Breast epithelium (tissue), 4 donors: Measurements from ENCODE around the gene SPDYE4. TPM values are rescaled to one million over a fixed set of nuclear protein-coding genes. Genes with fewer than 3 reads are reported as not detected.

Experiments
- DNase-seq, 2 donors: peaks; one replicate each; pipeline ENCODE4 v3.0.0-alpha.2; 2019; ENCODE audit warnings: low spot score in 2 of 2
- H3K27ac ChIP-seq, 2 donors: fragments of 200-600 bp; sonication (generic) in 1 of 2; one replicate each; pipeline ENCODE4 v1.5.1; 2016 to 2019; ENCODE audit warnings: mild to moderate bottlenecking in 1 of 2
- H3K27me3 ChIP-seq, 2 donors: fragments of 200-600 bp; sonication (generic) in 1 of 2; one replicate each; pipeline versions ENCODE4 v1.5.1 to v1.6.0; 2017 to 2019; ENCODE audit warnings: control low read depth in 1 of 2, mild to moderate bottlenecking in 1 of 2
- H3K36me3 ChIP-seq: fragments of 200-600 bp; one replicate; pipeline ENCODE4 v1.5.1; 2019
- H3K4me1 ChIP-seq, 2 donors: fragments of 200-600 bp; sonication (generic); one replicate each; pipeline ENCODE4 v1.5.1; 2016 to 2019; ENCODE audit warnings: control low read depth in 1 of 2
- H3K4me3 ChIP-seq, 3 donors: fragments of 200-600 bp; sonication (generic); 1 replicate in 2 of 3; 2 replicates in 1 of 3; pipeline ENCODE4 v1.5.1; 2016 to 2019; ENCODE audit warnings: mild to moderate bottlenecking in 3 of 3, moderate library complexity in 2 of 3
- H3K9me3 ChIP-seq, 2 donors: fragments of 200-600 bp; sonication (generic) in 1 of 2; one replicate each; pipeline ENCODE4 v1.5.1; 2016 to 2019; ENCODE audit warnings: control low read depth in 1 of 2
- POLR2A ChIP-seq: fragments of 450-650 bp; IDR thresholded peaks from one replicate; pipeline ENCODE4 v1.6.1; 2016; ENCODE audit warnings: antibody characterized with exemption, mild to moderate bottlenecking, moderate library complexity
- POLR2AphosphoS5 ChIP-seq, 3 donors: sonication (generic); formaldehyde crosslinking; IDR thresholded peaks; one replicate each; pipeline ENCODE4 v1.6.1; 2017; ENCODE audit warnings: antibody characterized with exemption in 3 of 3
- intact Hi-C: fragments of 100-400 bp; cut with DNase I; formaldehyde crosslinking; loops from one replicate; pipeline ENCODE4 v1.15.1; 2023; ENCODE audit warnings: low total_unique reads
- total RNA-seq, 3 donors: library from RNA; depleted of rRNA; stranded (reverse); fragments of >200 nt; gene quantifications; one replicate each; pipeline ENCODE4 v1.1.0, GENCODE V29; 2016
- TF ChIP-seq, protein P1 (sequence below), 3 donors: fragments of 450-650 bp; IDR thresholded peaks; one replicate each; pipeline ENCODE4 v1.5.1; 2016 to 2017; ENCODE audit warnings: antibody characterized with exemption in 3 of 3, mild to moderate bottlenecking in 3 of 3, moderate library complexity in 3 of 3

The SPDYE4 gene
- total RNA-seq, 3 donors from 2014 or later: not detected

- Histone ChIP-seq H3K4me3 (no peak overlapping the region), H3K9me3 (no peaks in the 10 kb centered on the region), H3K36me3 (no peaks in the 10 kb centered on the region), H3K4me1 (no peaks in the 10 kb centered on the region), H3K27ac (no peak overlapping the region), H3K27me3 (no peaks in the 10 kb centered on the region)
- intact Hi-C loops: no loop called here
- TF ChIP-seq POLR2AphosphoS5 (IDR thresholded peaks at IDR 0.05): no peak
- no peak for TF ChIP-seq POLR2A
- TF ChIP-seq, protein P1, sequence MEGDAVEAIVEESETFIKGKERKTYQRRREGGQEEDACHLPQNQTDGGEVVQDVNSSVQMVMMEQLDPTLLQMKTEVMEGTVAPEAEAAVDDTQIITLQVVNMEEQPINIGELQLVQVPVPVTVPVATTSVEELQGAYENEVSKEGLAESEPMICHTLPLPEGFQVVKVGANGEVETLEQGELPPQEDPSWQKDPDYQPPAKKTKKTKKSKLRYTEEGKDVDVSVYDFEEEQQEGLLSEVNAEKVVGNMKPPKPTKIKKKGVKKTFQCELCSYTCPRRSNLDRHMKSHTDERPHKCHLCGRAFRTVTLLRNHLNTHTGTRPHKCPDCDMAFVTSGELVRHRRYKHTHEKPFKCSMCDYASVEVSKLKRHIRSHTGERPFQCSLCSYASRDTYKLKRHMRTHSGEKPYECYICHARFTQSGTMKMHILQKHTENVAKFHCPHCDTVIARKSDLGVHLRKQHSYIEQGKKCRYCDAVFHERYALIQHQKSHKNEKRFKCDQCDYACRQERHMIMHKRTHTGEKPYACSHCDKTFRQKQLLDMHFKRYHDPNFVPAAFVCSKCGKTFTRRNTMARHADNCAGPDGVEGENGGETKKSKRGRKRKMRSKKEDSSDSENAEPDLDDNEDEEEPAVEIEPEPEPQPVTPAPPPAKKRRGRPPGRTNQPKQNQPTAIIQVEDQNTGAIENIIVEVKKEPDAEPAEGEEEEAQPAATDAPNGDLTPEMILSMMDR (IDR thresholded peaks at IDR 0.05): no peak
- DNase-seq: no peak
Observed at GRCh38 chr17:8728251-8728938, 30.0 kb downstream of the SPDYE4 start.

GRCh38 chr17:8726941-8727555 is 31.3 kb downstream of the SPDYE4 start:
- Histone ChIP-seq H3K4me3 (no peak overlapping the region), H3K4me1 (no peaks in the 10 kb centered on the region), H3K27ac (no peak overlapping the region), H3K27me3 (no peaks in the 10 kb centered on the region), H3K36me3 (no peaks in the 10 kb centered on the region), H3K9me3 (no peaks in the 10 kb centered on the region)
- DNase-seq: peak in 1 of 2 donors; percentile 77
- TF ChIP-seq POLR2AphosphoS5 (IDR thresholded peaks at IDR 0.05) (no peak), POLR2A (no peak)
- TF ChIP-seq, protein P1 (IDR thresholded peaks at IDR 0.05): no peak
- intact Hi-C loops: loop anchor here (2.0 kb wide), 1 partner anchor 48 kb away; no protein-coding TSS in a partner anchor

- no peak for DNase-seq
- intact Hi-C loops: loop anchor here (2.0 kb wide), 1 partner anchor 47 kb away; no protein-coding TSS in a partner anchor
- Histone ChIP-seq H3K27ac (no peak overlapping the region), H3K27me3 (no peaks in the 10 kb centered on the region), H3K36me3 (no peaks in the 10 kb centered on the region), H3K4me3 (no peak overlapping the region), H3K9me3 (no peaks in the 10 kb centered on the region), H3K4me1 (no peaks in the 10 kb centered on the region)
- TF ChIP-seq POLR2AphosphoS5 (IDR thresholded peaks at IDR 0.05) (no peak), POLR2A (no peak)
- TF ChIP-seq, protein P1 (IDR thresholded peaks at IDR 0.05): no peak
Observed at GRCh38 chr17:8725881-8726876, 32.2 kb downstream of the SPDYE4 start.

GRCh38 chr17:8724451-8724850 is 33.9 kb downstream of the SPDYE4 start:
- TF ChIP-seq POLR2AphosphoS5 (IDR thresholded peaks at IDR 0.05): no peak
- TF ChIP-seq, protein P1 (IDR thresholded peaks at IDR 0.05): no peak
- TF ChIP-seq POLR2A: no peak
- H3K27me3 ChIP-seq: no peaks in the 10 kb centered on the region
- H3K4me3 ChIP-seq: no peak overlapping the region
- H3K4me1 ChIP-seq: no peaks in the 10 kb centered on the region
- intact Hi-C loops: no loop called here
- no peaks in the 10 kb centered on the region for H3K36me3 ChIP-seq
- H3K27ac ChIP-seq: no peak overlapping the region
- no peak for DNase-seq
- no peaks in the 10 kb centered on the region for H3K9me3 ChIP-seq
